Inflammatory macrophage (primary cell): ENCODE measurements around the gene CDK11A.
A peak's percentile ranks its signal among the peaks of the same experiment; 100 is the strongest.
"Not testable (repeated sequence)": the region's sequence is repeated elsewhere in the genome, so short reads cannot be mapped to it uniquely, and the experiment has no call there.

Source experiments
- DNase-seq, 2 donors: peaks; one replicate each; pipeline ENCODE4 v3.0.0-alpha.2; 2020 to 2022

The CDK11A gene

DNA sequence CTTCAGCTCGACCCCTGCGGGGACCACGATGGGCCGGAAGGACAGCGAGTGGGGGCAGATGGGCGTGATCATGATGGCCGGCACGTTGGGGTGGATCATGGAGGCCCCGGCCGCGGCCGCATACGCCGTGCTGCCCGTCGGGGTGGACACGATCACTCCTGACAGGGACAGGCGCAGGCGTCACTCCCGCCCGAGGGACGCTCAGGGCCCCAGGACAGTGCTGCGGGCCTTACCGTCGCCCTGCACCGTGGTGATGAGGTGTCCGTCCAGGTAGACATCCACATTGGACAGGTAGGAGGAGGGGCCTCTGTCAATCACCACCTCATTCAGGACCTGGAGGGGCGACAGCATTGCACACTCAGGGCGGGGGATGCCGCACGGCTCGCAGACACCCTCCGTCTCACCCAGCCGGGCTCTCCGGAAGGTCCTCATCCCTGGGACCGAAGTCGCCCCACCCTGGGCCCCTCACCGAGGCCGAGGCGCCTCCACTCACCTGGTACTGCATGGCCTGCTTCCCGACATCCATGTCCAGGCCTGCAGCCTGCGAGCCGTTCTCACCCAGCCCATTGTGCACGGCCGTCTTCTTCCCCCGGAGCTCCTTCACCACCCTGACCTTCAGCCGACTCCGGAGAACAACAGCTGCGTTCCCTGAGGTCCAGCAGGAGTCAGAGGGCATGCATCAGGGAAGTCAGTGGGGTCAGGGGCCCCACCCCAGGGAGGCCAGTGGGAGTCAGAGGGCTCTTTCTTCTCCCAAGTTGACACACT is 30.1 kb upstream of the CDK11A start:
- DNase-seq: no peak

DNA sequence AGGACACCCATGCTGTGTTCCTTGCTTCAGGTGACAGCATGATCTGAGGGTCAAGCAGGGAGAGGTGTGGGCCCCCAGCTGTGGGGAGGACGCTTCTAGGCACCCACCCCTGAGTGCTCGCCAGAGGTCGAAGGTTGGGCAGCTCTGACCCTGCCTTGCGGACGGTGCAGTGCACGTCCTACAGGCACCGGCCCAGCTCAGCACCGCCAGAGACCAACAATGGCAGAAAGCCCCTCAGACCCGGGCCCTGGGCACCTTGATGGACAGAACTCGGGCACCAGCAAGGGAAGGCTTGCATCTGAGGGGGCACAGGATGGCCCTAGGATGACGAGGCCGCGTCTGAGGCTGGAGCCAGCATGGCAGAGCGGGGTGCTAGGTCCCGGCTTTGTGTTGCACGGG is 29.4 kb upstream of the CDK11A start:
- no peak for DNase-seq

DNA sequence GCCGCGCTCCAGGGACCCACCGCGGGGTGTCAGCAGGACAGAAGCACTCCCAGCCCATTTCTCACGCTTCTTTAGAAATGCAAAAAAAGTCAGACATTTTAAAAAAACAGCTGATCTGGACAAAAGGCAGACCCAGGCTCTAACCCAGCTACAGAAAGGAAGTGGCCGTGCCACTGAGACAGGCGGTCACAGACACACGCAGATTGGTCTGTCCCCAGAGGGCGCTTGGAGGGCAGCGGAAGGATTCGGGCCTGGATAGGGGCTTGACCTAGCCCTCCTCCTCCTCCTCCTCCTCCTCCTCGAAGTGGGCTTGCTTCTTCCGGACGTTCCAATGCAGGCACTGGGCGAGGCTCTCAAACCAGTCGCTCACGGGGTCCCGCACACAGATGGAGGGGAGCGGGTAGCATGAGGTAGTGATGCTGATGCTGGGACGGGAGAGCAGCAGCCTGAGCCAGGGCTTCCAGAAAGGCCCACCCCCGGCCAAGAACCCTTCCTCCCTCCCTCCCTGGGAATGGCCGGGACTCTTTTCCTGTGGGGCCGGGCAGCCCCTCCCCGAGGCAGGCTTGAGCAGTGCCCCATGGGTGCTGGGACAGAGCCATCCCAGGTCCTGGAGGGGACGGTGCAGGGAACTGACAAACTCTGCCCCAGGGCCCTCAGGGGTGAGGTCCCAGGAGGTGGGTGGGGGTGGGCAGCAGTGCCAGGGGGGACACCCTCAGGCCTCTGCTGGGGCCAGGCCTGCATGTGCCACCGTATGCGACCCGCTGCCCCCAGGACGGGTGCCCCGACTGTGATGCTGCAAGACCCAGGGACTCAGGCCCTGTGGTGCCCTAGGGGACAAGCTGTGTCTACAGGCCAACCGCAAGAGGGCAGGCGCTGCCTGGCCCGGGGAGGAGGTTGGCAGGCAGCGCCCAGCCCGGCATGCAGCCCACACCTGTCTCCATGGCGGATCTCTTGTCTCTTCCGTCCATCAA is 28.8 kb upstream of the CDK11A start:
- DNase-seq: no peak

DNA sequence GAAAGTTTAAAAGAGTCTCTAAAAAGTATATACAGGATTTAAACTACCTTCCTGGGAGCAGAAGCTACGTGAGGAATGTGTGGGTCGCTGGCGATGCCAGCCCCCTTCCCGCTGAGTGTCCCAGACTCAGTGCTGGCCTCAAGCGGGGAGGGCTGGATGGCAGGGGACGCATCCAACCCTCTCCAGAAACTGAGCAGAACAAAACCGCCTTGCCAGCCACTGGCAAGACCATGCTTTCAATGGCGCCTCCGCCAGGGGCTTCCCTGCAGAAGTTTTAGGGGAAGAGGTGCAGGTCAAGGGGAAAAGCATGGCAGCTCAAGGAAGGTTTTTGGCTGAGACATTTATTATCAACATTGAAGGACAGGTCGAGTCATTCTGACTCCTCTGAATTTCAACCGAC is 28.0 kb upstream of the CDK11A start:
- DNase-seq: no peak

DNA sequence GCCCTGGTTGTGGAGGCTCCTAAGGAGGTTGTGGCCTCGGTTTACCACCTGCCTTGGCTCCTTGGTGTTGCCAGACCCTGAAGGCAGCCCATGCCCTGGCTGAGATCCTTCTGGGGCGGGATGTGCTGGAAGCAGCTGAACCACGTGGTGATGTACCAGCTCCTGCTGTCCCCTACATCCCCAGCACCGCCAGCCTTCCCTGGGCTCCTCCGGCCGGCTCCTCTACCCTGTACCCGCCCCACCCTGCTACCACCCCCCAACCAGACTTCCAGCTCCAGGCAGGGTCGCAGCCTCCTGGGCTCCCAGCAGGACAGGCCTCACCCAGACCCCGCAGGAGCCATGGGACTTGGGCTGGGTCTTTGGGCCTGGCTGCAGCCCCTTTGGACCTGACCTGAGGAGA is 25.8 kb upstream of the CDK11A start:
- DNase-seq: not testable (repeated sequence)

DNA sequence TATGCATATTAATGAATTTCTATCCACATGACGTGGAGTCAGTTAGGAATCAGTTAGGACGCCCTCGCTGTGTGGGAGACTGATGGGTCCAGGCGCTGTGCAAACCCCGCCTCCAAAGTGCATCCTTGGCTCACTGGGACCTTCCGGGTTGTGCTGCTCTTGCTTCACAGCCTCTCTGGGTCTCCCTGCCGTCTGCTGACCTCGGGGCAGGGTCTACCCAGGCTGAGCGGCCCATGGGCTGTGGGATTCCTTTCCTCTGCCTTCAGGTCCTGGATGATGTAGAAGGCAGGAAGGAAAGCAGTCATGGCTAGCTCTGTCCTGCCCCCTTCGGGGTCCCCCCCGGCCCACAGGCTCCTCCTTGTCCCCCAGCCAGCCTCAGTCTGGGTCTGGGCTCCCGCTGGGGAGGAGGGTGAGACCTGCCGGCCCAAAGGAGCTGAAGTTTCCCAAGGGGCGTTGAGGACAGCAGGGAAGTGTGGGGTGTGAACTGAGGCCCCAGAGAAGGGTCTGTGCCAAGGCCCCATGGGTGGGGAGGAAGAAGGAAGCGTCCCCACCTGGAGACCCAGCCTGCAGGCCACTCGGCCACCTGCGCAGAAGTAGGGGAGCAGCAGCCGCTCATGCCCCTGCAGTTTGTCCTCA is 24.6 kb upstream of the CDK11A start:
- no peak for DNase-seq

DNA sequence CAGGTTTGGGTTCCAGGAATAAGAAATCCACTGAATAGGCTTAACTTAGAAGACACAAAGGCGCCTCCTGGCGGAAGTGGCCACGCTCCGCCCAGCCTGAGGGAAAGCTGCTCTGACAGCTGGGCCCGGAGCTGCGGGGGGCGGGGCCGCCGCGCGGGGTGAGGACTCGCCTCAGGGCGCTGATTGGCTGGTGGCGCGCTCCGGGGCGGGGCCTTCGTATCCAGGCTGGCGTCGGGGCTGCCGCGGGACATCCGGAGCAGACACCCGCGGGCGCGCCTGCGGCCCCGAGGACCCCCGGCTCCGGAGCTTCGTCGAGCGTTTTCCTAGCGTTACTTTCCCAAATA is 22.4 kb upstream of the CDK11A start:
- DNase-seq: not testable (repeated sequence)

DNA sequence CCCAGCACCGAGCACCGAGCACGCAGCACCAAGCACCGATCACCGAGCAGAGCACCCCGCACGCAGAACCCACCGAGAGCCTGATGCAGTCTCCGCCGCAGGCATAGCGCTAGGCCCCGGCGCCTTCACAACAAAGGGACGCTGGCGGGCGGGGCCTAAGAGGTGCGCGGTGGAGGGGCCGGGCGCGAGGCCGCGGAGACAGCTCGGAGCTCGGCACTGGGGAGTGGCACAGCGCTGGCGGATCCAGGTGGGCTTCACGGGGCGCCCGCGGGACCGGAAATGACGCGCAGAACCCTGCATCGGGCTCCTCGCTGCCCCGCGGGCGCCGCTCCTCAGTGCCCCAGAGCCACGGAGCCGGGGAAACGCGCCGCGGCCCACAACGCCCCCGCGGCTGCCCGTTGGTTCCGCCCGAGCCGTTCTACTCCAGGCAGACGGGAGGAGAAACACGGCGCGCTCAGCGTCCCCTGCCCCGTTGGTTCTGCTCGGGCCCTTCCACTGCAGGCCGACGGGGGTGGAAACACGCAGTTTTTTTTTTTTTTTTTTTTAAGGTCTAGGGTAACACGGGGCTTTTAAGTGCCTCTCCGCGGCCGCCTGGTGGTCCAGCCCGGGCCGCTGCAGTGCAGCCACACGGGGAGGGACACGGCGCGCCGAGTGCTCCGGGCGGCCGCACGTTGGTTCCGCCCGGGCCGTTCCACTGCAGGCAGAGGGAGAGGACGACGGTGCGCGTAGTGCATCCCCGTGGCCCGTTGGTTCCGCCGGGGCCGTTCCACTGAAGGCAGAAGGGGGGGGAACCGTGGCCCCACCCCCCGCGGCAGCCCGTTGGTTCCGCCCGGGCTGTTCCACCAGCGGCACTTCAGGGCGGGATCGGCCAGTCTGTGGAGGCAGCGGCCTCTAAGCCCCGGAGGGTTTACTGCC is 21.8 kb upstream of the CDK11A start:
- DNase-seq: peak; percentile 65 to 88

DNA sequence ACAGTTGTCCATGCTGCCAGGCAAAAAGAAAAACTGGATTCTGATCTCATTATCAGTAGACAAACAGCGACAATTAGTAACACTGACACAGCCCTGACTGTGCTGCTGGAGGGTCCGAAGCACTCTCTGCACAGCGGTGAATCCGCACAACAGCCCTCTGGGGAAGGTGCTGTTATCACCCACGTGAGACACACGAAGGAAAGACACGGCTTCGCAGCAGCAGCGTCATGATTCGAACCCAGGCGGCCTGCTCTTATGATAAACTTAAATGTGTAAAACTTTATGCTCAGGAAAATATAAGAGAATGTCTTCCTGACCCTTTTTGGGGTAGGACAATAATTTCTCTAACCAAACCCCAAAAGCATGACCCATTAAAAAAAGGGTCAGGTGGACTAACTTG is 18.4 kb upstream of the CDK11A start:
- DNase-seq: not testable (repeated sequence)

DNA sequence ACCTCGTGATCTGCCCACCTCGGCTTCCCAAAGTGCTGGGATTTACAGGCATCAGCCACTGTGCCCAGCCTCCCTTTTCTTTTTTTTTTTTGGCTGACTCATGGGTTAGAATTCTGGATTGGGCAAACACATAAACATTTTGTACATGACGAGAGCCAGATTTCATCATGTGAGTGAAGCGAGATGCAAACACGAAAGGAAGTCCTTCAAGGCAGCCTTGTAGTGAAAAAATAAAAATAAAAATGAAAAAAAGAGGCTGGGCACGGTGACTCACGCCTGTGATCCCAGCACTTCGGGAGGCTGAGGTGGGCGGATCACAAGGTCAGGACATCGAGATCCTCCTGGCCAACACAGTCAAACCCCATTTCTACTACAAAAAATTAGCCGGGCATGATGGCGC is 16.9 kb upstream of the CDK11A start:
- peak; percentile 90 to 93 for DNase-seq

DNA sequence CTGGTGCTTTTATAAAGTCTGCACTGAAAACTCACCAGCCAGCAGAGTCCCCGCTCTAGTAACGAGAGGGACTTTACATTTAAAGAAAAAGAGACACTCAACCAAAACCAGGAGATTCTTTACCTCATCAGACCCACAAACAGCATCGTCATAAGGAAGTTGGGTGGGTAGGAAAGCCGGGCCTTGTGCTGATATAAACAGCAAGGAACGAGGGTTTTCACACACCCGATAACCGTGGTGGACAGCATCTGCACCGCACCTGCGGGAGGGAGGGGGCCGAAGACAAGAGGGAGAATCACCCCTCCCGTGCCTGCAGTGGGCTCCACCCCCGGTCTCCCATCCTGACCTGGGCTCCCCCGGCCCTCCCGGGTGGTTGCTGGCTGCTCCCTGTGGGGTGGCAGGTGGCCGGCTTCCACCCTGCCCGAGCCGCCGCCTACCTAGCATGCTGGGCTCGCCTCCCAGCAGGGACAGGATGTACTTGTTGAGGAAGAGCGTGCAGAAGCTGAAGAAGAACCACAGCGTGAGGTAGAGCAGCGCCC is 14.7 kb upstream of the CDK11A start:
- not testable (repeated sequence) for DNase-seq

DNA sequence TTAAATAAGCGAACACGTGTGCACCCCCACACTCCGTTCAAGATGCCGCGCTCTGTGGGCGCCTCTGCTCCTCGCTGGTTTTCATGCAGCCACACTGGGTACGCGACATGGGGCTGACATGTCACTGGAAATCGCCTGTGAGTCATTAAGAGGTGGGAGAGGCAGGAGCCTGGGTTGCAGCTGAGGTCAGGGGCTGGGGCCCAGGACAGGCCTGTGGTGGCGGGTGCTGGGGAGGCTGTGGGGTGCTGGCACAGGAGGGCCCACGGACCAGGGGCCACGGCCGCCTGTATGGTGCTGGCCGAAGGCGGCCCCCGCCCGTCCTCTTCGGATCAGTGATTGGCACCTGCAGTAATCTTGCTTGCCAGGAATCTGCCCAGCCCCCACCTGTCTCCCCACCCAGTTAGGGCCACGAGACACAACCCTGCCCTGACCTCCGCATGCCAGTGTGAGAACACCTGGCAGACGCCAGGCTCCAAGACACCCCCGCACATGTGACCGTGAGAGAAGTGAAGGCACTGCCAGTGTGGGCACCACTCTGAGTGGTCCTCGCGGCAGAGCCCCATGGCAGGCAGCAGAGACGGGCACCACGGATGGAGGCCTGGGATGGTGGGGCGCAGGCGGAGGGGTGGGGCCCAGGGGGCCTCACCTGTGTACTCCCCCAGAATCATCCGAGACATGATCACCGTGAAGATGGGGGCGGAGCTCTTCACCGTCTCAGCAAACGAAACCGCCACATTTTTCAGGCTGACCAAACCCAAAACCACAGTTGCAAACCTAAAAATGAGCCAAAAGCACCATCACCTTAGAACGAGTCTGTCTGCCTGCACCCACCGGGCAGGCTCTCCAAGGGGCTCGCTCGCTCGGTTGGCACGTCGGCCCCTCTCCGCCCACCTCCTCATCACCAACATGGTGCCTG is 13.8 kb upstream of the CDK11A start:
- DNase-seq: not testable (repeated sequence)

DNA sequence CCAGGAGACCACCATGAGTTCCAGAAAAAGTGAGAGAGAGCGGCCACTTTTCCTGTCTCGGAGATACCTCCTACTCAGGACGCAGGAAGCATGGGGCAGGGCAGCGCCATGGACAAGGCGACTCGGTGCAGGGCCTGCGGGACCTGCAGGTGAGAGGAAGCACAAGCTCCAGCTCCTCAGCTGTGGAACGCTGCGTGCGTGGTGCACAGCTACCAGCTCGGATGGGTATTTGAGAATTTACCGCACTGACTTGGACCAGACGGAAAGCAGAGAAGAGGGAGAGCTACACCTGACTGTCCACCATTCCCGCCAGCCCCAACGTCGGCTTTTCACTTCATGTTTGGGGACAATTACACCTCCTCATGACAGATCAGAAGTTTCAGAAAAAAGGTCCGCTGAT is 8.2 kb upstream of the CDK11A start:
- no peak for DNase-seq

DNA sequence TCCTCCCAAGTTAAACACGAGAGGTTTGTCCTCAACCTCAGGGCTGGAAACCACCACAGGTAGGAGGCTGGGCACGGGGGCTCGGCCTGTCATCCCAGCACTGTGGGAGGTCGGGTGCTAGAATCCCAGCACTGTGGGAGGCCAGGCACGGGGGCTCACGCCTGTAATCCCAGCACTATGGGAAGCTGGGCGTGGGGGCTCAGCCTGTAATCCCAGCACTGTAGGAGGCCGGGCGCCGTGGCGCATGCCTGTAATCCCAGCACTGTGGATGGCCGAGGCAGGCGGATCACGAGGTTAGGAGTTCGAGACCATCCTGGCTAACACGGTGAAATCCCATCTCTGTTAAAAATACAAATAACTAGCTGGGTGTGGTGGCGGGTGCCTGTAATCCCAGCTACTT is 6.7 kb upstream of the CDK11A start:
- DNase-seq: no peak

DNA sequence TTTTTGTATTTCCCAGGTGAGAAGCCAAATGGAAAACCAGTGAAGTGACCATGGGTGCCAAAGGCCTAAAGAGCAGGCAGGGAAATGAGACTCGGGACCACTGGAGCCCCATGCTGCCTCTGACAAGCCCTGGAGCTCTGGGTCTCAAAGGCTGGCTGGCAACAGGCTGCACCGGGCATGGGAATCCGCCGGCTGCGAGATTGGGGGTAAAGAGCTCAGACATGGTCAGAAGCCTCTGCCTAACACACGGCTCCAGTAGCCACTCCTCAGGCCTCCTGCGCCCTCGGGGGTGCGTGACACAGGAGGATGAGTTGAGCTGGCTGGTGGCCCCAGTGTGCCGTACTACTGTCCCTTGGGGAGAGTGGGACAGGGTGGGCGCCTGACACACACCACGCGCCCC is 6.1 kb upstream of the CDK11A start:
- not testable (repeated sequence) for DNase-seq

DNA sequence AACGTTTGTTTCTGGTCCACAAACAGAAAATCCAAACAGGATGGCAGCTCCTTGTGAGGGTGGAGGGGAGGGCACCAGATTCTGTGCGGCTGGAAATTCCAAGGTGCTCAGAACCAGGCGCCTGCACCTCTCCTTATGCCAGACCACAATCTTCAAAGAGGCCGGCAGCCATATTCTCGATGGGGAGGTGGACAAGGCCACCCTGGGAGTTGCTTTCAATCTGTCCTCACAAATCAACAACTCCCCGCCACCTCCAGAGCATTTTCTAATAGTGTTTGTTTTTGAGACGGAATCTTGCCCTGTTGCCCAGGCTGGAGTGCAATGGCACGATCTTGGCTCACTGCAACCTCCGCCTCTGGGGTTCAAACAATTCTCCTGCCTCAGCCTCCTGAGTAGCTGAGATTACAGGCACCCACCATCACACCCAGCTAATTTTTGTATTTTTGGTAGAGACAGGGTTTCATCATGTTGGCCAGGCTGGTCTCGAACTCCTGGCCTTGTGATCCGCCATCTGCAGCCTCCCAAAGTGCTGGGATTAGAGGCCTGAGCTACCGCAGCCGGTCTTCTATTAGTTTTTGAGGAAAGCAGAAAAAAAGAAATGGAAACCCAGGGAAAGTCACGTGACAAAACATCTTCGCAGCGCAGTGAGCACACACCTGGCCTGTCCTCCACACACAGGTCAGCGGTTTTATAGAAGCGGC is 5.1 kb upstream of the CDK11A start:
- DNase-seq: not testable (repeated sequence)

DNA sequence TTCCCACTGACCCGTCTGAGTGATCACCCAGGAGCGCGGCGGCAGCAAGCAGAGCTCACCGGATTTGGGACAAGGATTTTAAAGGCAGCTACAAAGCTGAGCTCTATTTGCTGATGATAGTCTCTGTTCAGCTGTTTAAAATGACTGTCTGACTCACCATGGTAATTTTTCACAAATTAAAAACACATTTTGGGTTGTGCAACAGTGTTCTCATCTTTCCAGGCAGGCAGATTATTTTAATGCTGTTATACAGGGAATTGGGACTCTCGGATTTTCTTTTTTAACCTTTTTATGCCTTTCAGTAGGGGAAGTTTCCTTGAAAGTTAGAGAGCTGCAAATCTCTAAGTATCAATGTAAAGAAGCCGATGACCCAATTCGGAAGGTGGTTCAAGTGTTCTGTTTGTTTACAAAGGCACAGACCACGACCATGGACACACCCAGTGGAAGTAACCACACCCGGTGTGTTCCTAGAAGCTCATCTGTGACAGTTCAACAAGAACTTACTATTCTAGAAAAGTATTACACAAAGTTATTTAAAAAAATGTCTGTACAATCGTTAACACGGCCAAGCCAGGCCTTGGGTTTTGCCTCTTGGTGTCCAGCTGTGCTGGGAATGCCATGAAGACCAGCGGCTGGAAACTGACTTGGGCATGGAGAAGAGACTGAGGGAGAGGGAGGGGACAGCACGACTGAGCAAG is 4.3 kb upstream of the CDK11A start:
- peak in 1 of 2 donors; percentile 29 for DNase-seq

DNA sequence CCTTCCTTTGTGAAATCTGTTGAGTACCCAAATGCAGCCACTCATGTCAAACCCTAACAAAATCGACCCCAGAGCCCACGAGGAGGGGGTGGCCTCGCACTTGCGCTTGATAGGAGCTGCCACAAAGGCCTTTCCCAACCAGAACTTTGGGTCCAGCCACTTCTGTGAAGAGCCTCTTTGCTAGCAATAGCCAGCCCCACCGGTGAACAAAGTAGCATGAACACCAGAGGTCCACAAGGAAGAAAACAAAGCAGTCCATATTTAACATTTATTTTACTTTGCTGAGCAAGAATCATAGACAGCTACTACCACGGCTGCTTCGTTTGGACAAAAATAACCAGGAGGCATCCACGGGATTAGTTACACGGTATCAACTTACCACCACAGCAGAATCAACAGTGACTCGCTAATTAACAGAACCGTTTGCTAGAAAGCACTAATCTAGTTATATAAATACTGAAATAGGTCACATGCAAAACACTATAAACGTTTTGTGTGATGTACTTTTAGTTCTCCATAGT is 3.0 kb upstream of the CDK11A start:
- DNase-seq: not testable (repeated sequence)

DNA sequence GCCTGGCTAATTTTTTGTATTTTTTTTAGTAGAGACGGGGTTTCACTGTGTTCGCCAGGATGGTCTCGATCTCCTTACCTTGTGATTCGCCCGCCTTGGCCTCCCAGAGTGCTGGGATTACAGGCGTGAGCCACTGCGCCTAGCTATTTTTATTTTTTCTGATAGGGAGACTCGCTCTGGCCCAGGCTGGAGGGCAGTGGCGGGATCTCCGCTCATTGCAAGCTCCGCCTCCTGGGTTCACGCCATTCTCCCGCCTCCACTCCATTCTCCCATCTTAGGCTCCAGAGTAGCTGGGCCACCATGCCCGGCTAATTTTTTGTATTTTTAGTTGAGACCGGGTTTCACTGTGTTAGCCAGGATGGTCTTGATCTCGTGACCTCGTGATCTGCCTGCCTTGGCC is 1.9 kb upstream of the CDK11A start:
- DNase-seq: not testable (repeated sequence)
